Endothelial cell (in vitro differentiated cells): ENCODE results near the gene ZFAND2B. TPM values are rescaled to one million over a fixed set of nuclear protein-coding genes. Genes with fewer than 3 reads are reported as not detected.

ENCODE experiments used
- DNase-seq: peaks from one replicate; pipeline ENCODE4 v3.0.0; 2021; ENCODE audit warnings: low spot score
- H3K27ac Mint-ChIP-seq: one replicate; pipeline ENCODE4 v1.8.0; 2021; ENCODE audit warnings: mixed read lengths, inconsistent platforms; ENCODE audit not compliant: unreplicated experiment
- H3K27me3 Mint-ChIP-seq: one replicate; pipeline ENCODE4 v1.8.0; 2021; ENCODE audit warnings: mild to moderate bottlenecking, moderate library complexity, mixed read lengths, inconsistent platforms; ENCODE audit not compliant: unreplicated experiment
- H3K36me3 Mint-ChIP-seq: one replicate; pipeline ENCODE4 v1.8.0; 2021; ENCODE audit warnings: mild to moderate bottlenecking, low read depth, mixed read lengths, inconsistent platforms; ENCODE audit not compliant: unreplicated experiment
- H3K4me1 Mint-ChIP-seq: one replicate; pipeline ENCODE4 v1.8.0; 2021; ENCODE audit warnings: mild to moderate bottlenecking, mixed read lengths, inconsistent platforms; ENCODE audit not compliant: unreplicated experiment
- H3K4me3 Mint-ChIP-seq: one replicate; pipeline ENCODE4 v1.8.0; 2021; ENCODE audit warnings: mild to moderate bottlenecking, mixed read lengths, inconsistent platforms; ENCODE audit not compliant: unreplicated experiment
- H3K9me3 Mint-ChIP-seq: one replicate; pipeline ENCODE4 v1.8.0; 2021; ENCODE audit warnings: mixed read lengths, inconsistent platforms; ENCODE audit not compliant: unreplicated experiment
- total RNA-seq: library from RNA; stranded (reverse); fragmentation: NEBNext Ultra II Directional; extraction: Animal tissue kit (Norgen Biotek cat#: 25700); gene quantifications from one replicate; pipeline ENCODE4 v1.2.1, GENCODE V29; 2021; ENCODE audit not compliant: unreplicated experiment
- TF ChIP-seq, protein P1 (sequence below): fragments of 200-600 bp; sonication (generic); IDR thresholded peaks from one replicate; pipeline ENCODE4 v1.5.0; 2021; ENCODE audit warnings: antibody characterized with exemption; ENCODE audit not compliant: unreplicated experiment

Gene ZFAND2B
- total RNA-seq, 1 donor from 2014 or later = 39.7 TPM

DNA sequence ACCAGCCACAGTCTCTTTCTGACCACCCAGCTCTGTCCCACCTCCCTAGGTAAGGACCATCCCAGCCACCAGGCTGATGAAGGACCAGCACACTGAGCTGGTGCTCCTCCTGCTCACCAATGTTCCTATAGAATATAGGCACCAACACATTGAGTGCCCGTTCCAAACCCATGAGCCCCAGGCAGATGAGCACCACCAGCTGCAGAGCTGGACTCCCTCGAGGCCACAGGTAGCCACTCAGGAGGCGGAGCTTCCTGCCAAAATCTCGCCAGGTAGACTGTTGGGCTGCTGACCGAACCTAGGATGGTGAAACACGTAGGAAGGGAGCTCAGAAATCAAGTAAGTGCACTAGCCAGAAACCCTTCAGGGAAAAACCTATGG lies 9.9 kb downstream of the ZFAND2B start:
- Mint-ChIP-seq H3K4me3 (no peak overlapping the region), H3K27me3 (peaks cover 12% of the 10 kb centered on the region), H3K4me1 (peaks cover 14% of the 10 kb centered on the region), H3K36me3 (peaks cover 9% of the 10 kb centered on the region), H3K9me3 (no peaks in the 10 kb centered on the region), H3K27ac (no peak overlapping the region)
- TF ChIP-seq, protein P1, sequence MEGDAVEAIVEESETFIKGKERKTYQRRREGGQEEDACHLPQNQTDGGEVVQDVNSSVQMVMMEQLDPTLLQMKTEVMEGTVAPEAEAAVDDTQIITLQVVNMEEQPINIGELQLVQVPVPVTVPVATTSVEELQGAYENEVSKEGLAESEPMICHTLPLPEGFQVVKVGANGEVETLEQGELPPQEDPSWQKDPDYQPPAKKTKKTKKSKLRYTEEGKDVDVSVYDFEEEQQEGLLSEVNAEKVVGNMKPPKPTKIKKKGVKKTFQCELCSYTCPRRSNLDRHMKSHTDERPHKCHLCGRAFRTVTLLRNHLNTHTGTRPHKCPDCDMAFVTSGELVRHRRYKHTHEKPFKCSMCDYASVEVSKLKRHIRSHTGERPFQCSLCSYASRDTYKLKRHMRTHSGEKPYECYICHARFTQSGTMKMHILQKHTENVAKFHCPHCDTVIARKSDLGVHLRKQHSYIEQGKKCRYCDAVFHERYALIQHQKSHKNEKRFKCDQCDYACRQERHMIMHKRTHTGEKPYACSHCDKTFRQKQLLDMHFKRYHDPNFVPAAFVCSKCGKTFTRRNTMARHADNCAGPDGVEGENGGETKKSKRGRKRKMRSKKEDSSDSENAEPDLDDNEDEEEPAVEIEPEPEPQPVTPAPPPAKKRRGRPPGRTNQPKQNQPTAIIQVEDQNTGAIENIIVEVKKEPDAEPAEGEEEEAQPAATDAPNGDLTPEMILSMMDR = no peak
- no peak for DNase-seq

DNA sequence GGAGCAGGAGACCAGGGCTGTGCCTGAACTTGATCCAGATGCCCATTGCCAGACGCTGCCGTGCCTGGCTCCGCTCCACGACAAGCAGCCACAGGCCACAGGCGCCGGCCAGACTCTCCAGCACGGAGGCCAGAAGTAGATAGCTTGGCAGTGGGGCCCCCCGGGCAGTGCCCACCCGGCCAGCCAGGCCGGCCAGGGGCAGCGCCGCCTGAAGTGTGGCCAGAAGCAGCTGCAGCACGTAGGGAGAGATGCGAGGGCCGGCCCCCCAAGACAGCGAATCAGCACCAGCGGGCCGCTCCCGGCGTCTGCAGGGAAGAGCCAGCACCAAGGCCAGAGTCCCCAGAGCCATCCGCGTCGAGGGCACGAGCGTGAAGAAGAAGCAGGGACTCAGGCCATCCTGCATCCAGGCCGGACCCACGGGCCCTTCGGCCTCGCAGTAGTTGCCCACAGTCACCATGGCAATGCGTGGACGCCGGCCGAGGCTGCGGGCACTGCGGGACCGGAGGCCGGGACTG lies 11.7 kb downstream of the ZFAND2B start:
- H3K4me3 Mint-ChIP-seq = peak overlapping the region; percentile 85
- peaks cover 10% of the 10 kb centered on the region for H3K27me3 Mint-ChIP-seq
- TF ChIP-seq, protein P1 = no peak
- peaks cover 18% of the 10 kb centered on the region for H3K36me3 Mint-ChIP-seq
- peaks cover 14% of the 10 kb centered on the region for H3K4me1 Mint-ChIP-seq
- H3K9me3 Mint-ChIP-seq = no peaks in the 10 kb centered on the region
- H3K27ac Mint-ChIP-seq = peak overlapping the region; percentile 74
- DNase-seq = peak; percentile 62

DNA sequence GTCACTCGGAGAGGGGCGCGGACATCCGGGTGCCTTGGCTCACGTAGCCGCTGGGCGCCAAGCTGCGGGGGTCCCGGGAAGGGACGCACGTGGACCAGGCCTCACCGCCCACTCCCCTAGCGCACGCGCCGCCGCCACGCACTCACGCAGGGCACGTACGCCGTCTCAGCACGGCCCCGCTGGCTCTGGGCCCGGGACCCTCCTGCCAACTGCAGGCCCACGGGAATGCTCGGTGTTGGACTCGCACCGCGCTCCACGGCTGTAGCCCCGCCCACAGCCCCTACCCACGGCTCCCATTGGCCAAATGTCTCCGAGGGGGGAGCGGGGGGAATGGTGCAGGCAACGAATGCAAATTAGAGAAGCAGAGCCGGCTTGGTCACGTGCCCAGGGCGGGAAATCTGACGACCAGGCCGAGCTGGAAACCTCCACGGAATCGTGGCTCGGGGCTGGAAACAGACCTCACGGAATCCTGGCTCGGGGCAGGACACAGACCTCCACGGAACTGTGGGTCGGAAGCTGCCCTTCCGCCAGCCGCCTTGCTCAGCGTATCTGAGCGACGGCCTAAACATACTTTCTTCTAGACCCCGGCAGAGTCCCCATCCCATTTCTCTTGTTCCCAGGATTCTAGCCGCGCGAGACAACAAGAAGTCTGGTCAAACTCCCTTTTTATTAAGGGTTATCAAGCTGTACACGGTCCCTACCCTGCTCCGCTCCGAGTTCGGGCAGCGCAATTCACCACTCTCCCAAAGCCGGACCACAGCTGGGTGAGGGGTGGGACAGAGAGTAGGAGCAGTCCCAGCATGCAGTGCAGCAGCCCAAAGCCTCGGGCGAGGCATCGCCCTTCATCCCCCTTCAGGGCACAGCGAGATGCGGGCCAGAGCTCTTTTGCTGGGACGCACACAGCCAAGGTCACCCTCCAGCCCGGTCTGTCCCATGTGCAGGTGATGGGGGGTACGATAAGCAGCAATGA lies 12.4 kb downstream of the ZFAND2B start, which contains the start of gene ABCB6:
TSS of gene ABCB6 (minus strand) at position 227 of the 970 bp plus-strand sequence. CDS start 285 bp downstream, outside the sequence.
- peak within 1 kb of the TSS; percentile 85 for H3K4me3 Mint-ChIP-seq
- peaks cover 14% of the 10 kb centered on the region for H3K4me1 Mint-ChIP-seq
- peaks cover 24% of the 10 kb centered on the region for H3K36me3 Mint-ChIP-seq
- TF ChIP-seq, protein P1 = no peak
- peaks cover 10% of the 10 kb centered on the region for H3K27me3 Mint-ChIP-seq
- no peaks in the 10 kb centered on the region for H3K9me3 Mint-ChIP-seq
- H3K27ac Mint-ChIP-seq = peak within 1 kb of the TSS; percentile 74
- peak; percentile 89 for DNase-seq

DNA sequence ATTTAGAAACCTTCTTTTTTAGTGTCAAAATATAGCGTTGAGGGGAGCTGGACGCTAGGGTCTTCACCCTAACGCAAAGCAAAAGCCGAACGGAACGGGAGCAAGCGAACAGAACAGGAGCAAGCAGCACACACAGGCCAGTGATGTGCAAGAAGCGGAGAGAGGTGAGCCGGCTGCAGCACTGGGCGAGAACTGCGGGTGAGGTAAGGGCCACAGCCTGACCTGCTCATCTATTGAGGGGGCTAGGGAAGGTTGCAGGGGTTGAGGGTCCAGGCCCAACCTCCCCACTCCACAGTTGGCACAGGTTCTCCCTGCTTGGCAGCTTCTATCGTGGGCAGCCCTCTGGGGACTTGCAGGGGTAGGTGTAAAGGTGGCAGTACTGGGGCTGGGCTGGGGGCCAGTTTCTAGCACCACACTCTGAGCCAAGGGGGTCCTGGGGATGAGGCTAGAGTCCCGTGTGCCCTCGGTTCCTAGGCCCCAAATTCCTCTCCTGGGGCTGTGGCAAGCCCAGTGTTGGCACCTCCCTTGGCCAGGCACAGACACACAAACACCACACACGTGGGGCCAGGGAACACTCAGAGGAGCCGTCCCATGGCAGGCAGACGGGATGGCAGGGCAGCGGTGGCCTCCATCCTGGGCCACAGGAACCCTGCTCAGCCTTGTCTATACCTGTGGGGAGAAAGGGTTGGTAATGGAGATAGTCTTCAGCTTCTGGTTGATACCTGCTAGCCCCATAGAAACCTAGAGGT lies 13.4 kb downstream of the ZFAND2B start:
- Mint-ChIP-seq H3K9me3 (no peaks in the 10 kb centered on the region), H3K27me3 (peaks cover 9% of the 10 kb centered on the region), H3K27ac (peak overlapping the region; percentile 64), H3K36me3 (peaks cover 28% of the 10 kb centered on the region), H3K4me3 (peak overlapping the region; percentile 74), H3K4me1 (peaks cover 14% of the 10 kb centered on the region)
- no peak for DNase-seq
- TF ChIP-seq, protein P1 = no peak
